KBM-7 (cell line): ENCODE results near the gene PLAAT2.

Experiments used
- DNase-seq: peaks from one replicate; pipeline ENCODE4 v3.0.0-alpha.2; 2015
- in situ Hi-C: fragments of 300-500 bp; cut with MboI; formaldehyde crosslinking; loops from 2 replicates; pipeline ENCODE4 v1.14.3; 2020; ENCODE audit warnings: low sequenced_read_pairs, low pct_unique_long_range_greater_than_20kb, mixed read lengths

Gene PLAAT2

DNA sequence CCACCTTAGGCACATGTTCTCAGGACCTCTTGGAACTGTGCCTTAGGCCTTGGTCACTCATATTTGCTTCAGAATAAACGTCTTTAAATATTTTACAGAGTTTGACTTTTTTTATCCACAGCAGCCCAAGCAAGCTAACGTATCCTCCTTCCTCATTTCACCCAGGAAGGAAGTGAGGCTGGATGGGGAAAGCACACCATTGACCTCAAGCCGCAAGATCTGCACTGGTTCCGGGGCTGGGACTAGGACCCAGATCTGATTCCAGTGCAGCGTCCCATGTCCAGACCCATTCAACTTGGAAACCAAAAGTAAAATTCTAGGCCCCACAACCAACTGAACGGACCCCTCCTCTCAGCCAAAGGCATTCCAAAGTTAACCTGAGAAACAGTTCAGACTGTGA is 59.7 kb downstream of the PLAAT2 start:
- in situ Hi-C loops, result no loop called here
- DNase-seq, result no peak
